Neural cell (in vitro differentiated cells): ENCODE measurements around the gene PLXNC1.

ENCODE experiments used
- CTCF ChIP-seq: fragments of 450-650 bp; IDR thresholded peaks from 2 replicates; pipeline ENCODE4 v1.5.1; 2014; ENCODE audit warnings: antibody characterized with exemption, mild to moderate bottlenecking, moderate library complexity; ENCODE audit not compliant: poor library complexity, severe bottlenecking
- EZH2 ChIP-seq: fragments of 200-600, 300-800 bp; shearing (Covaris generic), sonication (generic); IDR thresholded peaks from 2 replicates; pipeline ENCODE4 v1.6.1; 2014; ENCODE audit warnings: antibody characterized with exemption, low read length, borderline replicate concordance, mild to moderate bottlenecking; ENCODE audit not compliant: insufficient read depth, poor library complexity, severe bottlenecking
- POLR2AphosphoS5 ChIP-seq: IDR thresholded peaks from 2 replicates; pipeline ENCODE4 v1.6.1; 2012
- RAD21 ChIP-seq: fragments of 450-650 bp; conservative IDR thresholded peaks from 2 replicates; pipeline ENCODE4 v1.6.1; 2014; ENCODE audit warnings: antibody characterized with exemption, mild to moderate bottlenecking, moderate library complexity
- SMC3 ChIP-seq: fragments of 450-650 bp; conservative IDR thresholded peaks from 2 replicates; pipeline ENCODE4 v1.6.1; 2014; ENCODE audit warnings: antibody characterized with exemption, mild to moderate bottlenecking, moderate library complexity; ENCODE audit not compliant: poor library complexity
- TAF1 ChIP-seq: IDR thresholded peaks from 2 replicates; pipeline ENCODE4 v1.6.1; 2012; ENCODE audit warnings: low read depth
- TF ChIP-seq, protein P1 (sequence below): IDR thresholded peaks from 2 replicates; pipeline ENCODE4 v1.6.1; 2012; ENCODE audit warnings: borderline replicate concordance

GRCh38 chr12:94271351-94271750 is 123.0 kb downstream of the PLXNC1 start:
- TF ChIP-seq EZH2: no peak
- no peak for TF ChIP-seq CTCF
- TF ChIP-seq RAD21: no peak
- no peak for TF ChIP-seq POLR2AphosphoS5
- no peak for TF ChIP-seq SMC3
- TF ChIP-seq, protein P1, sequence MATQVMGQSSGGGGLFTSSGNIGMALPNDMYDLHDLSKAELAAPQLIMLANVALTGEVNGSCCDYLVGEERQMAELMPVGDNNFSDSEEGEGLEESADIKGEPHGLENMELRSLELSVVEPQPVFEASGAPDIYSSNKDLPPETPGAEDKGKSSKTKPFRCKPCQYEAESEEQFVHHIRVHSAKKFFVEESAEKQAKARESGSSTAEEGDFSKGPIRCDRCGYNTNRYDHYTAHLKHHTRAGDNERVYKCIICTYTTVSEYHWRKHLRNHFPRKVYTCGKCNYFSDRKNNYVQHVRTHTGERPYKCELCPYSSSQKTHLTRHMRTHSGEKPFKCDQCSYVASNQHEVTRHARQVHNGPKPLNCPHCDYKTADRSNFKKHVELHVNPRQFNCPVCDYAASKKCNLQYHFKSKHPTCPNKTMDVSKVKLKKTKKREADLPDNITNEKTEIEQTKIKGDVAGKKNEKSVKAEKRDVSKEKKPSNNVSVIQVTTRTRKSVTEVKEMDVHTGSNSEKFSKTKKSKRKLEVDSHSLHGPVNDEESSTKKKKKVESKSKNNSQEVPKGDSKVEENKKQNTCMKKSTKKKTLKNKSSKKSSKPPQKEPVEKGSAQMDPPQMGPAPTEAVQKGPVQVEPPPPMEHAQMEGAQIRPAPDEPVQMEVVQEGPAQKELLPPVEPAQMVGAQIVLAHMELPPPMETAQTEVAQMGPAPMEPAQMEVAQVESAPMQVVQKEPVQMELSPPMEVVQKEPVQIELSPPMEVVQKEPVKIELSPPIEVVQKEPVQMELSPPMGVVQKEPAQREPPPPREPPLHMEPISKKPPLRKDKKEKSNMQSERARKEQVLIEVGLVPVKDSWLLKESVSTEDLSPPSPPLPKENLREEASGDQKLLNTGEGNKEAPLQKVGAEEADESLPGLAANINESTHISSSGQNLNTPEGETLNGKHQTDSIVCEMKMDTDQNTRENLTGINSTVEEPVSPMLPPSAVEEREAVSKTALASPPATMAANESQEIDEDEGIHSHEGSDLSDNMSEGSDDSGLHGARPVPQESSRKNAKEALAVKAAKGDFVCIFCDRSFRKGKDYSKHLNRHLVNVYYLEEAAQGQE: no peak
- no peak for TF ChIP-seq TAF1
